NCI-H1048 (cell line): ENCODE data around the gene TTC8.

ENCODE experiments used
- DNase-seq: peaks from one replicate; lab custom pipeline; 2025; lab: John Stamatoyannopoulos, UW

Gene TTC8

DNA sequence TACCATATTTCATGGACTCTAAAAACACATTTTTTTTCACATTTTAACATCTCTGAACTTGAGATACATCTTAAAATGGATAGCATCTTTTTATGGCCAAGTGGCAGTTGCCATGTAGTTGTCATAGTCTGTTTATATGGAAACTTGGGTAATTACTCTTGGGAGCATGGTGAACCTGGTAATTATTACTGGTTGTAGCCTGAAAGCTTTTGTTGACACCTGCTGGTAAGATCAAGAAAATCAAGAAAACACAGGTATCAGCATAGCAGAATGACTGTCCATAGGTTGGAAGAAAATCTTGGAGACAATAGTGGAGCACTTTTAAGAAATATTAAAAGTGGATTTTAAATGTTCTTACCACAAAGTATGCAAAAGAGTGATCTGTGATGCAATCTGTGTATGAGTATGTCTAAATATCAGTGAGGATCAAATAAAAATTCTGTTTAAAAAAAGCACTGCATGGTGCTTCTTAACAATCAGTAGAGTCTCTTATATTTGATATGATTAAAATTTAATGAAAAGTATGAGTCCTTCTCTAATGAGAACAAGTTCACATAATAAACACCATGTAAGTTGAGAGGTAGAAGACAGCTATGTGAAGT lies 44.2 kb downstream of the TTC8 start:
- DNase-seq = no peak

DNA sequence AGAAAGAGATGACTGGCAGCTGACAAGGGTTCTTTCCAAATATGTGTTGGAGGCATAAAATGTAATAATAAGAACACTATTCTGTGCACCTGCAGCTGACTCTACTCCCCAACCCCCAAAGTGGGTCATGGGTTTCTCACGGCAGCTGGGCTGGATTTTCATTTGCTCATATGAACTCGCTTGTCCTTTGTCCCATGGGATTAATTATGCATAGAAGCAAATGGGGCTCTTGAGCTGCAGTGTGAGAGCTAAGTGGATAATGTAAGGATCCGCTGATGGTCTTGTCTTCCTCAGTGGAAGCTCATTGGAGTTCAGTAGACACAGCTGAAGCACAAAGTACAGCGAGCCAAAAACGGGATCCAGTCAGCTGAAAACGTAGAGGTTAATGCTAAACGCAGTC lies 46.3 kb downstream of the TTC8 start:
- no peak for DNase-seq

GRCh38 chr14:88871429-88871828 lies 47.0 kb downstream of the TTC8 start:
- no peak for DNase-seq

- DNase-seq = no peak
These were observed 48.5 kb downstream of the TTC8 start for GRCh38 chr14:88872976-88873375.

DNA sequence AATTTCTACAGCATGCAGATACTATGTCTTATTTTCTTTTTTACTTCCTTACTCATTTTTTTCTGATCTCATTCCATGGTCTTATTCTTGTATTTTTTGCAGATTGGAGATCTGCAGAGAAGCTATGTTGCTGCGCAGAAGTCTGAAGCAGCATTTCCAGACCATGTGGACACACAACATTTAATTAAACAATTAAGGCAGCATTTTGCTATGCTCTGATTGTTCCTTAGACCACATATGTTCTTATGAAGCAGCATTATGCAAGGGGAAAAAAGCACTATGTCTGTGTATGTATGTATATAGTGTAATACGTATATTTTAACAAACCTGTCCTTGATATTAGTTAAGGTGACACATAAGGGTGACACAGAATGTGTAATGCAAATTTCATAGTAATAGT lies 52.7 kb downstream of the TTC8 start:
- DNase-seq = no peak

GRCh38 chr14:88879022-88879421 lies 54.6 kb downstream of the TTC8 start:
- DNase-seq = no peak

GRCh38 chr14:88882236-88882635 lies 57.8 kb downstream of the TTC8 start:
- no peak for DNase-seq

DNA sequence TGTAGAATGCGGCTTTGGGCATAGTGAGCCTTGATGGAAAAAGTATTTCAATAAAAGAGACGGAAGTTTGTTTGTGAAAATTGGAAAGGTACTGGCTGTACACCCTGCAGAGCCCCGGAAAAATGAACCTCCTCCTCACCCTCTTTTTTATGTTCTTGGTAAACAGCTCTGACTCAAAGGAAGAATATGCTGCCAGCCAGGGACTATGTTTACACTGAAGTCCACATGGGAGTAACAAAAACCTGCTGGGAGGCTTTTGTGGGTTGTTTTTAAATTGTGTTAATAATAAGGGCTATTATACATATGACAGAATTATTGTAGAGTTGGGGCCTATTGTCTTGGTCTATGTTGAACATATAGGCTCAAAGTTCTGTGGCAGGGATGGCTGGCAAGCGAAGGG lies 70.7 kb downstream of the TTC8 start:
- DNase-seq = no peak

GRCh38 chr14:88901189-88901588 lies 76.7 kb downstream of the TTC8 start:
- no peak for DNase-seq

DNA sequence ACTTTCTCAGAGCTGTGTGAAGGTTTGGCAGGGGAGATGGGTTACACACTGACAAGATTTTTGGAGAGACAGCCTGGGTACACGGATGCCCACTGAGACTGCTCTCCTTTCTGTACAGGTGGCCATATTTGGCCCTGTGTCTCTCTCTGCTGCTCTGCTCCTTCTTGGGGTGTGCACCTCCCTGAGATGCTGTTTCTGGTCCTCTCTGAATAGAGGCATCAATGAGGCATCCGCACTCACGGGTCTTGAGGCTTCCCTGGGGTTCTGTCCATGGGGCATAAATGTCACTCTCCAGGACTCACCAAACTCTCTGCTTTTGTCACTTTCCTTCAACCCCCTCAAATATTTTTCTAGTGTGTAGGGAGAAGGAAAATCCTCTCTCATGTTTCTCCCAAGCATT lies 77.5 kb downstream of the TTC8 start:
- DNase-seq = no peak

GRCh38 chr14:88902850-88903249 lies 78.4 kb downstream of the TTC8 start:
- DNase-seq = no peak

GRCh38 chr14:88904206-88904647 lies 79.8 kb downstream of the TTC8 start:
- no peak for DNase-seq

GRCh38 chr14:88904864-88905263 lies 80.4 kb downstream of the TTC8 start:
- no peak for DNase-seq

- no peak for DNase-seq
These were observed 83.8 kb downstream of the TTC8 start for GRCh38 chr14:88908216-88908615.

GRCh38 chr14:88910386-88910785 lies 85.9 kb downstream of the TTC8 start:
- DNase-seq = no peak

- no peak for DNase-seq
These were observed 87.4 kb downstream of the TTC8 start for GRCh38 chr14:88911809-88912208.

DNA sequence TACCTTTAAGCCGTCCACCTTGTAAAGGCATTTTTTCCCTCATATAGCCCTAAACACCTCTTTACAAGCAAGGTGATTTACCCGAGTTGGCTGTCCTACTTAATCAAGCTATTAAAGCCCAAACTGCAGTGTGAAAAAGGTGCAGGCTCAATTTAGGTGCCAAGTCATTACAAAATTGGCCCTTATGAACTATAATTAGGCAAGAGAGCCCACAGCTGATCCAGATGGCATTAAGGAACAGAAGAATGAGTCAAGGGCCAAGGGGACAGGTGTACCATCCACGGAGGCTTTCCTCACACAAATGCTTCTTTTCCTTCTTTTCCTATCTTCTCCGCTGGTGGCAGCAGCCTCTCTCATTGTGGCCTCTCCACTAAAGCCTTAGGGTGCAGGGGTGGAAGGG lies 90.5 kb downstream of the TTC8 start:
- DNase-seq = no peak

DNA sequence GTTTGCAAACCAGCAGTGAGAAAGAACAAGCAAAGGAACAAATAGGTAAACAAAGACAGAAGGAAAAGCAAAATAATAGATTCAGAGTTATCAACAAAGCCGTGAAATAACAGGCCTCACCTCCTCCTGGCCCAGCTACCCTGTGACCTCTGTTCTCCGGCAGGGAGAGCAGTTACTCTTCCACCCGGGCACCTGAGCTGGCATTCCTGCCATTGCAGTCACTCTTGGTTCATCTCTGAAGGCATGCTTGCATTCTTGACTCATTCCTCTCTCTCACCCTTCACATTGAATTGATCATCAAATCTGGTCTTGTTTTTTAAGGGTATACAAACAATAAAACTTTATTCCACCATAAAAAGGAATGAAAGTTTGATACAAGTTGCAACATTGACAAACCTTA lies 95.1 kb downstream of the TTC8 start:
- no peak for DNase-seq
